Gastrocnemius medialis (tissue), 4 donors: Measurements from ENCODE around the gene TECPR2.

Experiments
- POLR2A ChIP-seq, 2 donors: fragments of 450-650 bp; IDR thresholded peaks; one replicate each; pipeline ENCODE4 v1.6.1; 2017; ENCODE audit warnings: antibody characterized with exemption in 2 of 2, mild to moderate bottlenecking in 2 of 2, moderate library complexity in 2 of 2
- TF ChIP-seq, protein P1 (sequence below), 5 experiments: fragments of 450-650 bp in 3 of 5; fragments of 200-600 bp in 2 of 5; sonication (generic) in 2 of 5; IDR thresholded peaks in 4 of 5; conservative IDR thresholded peaks in 1 of 5; 1 replicate in 4 of 5; 2 replicates in 1 of 5; pipeline ENCODE4 v1.5.1; 2016 to 2019; ENCODE audit warnings: antibody characterized with exemption in 5 of 5, mild to moderate bottlenecking in 3 of 5, moderate library complexity in 3 of 5

DNA sequence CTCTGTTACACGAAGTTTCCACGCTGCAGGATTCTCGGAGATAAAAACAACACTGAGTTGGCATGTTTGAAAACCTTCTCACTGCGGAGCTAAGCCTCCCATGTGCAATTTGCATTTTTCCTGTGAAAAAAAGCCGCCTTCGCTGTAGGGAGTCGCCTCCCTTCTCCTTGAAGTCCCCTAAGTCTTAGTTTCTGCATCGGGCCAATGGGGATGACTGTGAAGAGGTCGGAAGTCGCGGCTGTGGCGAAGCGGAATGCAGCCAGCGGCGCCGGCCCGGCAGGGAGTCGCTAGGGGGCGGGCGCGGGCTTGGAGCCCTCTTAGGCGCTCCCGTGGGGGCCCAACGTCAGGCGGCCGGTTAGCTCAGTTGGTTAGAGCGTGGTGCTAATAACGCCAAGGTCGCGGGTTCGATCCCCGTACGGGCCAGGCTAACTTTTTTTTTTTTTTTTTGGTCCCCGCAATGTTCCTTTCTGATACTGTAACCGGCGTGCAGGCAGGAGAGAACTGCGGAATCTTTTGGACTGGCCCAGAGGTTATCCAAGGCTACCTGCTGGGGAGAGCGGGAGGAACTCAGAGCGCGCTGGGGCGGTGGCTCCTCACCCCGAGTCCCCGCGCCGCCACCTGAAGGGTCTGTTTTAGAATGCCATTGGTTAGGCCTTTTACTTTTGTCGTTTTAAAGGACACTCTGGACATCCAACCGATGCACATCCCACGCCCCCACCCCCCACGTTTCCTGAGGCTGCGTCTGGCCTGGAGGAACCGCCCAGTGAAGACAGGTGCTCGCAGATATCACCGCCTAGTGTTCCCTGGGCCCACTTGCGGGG, 45.8 kb upstream of the TECPR2 start:
- TF ChIP-seq, protein P1, sequence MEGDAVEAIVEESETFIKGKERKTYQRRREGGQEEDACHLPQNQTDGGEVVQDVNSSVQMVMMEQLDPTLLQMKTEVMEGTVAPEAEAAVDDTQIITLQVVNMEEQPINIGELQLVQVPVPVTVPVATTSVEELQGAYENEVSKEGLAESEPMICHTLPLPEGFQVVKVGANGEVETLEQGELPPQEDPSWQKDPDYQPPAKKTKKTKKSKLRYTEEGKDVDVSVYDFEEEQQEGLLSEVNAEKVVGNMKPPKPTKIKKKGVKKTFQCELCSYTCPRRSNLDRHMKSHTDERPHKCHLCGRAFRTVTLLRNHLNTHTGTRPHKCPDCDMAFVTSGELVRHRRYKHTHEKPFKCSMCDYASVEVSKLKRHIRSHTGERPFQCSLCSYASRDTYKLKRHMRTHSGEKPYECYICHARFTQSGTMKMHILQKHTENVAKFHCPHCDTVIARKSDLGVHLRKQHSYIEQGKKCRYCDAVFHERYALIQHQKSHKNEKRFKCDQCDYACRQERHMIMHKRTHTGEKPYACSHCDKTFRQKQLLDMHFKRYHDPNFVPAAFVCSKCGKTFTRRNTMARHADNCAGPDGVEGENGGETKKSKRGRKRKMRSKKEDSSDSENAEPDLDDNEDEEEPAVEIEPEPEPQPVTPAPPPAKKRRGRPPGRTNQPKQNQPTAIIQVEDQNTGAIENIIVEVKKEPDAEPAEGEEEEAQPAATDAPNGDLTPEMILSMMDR (IDR thresholded peaks at IDR 0.05 in 4 of 5, conservative IDR thresholded peaks at IDR 0.05 in 1 of 5) = peak; percentile 78 to 87 (median 85)
- no peak for TF ChIP-seq POLR2A (IDR thresholded peaks at IDR 0.05)
